CD4-positive, alpha-beta T cell (primary cell): Measurements from ENCODE around the gene PSTK. TPM values are rescaled to one million over a fixed set of nuclear protein-coding genes. Genes with fewer than 3 reads are reported as not detected.
A peak's percentile ranks its signal among the peaks of the same experiment; 100 is the strongest.

ENCODE experiments used
- ATAC-seq: fragments of 200-7000 bp; cut with Tn5 transposase; one replicate; pipeline ENCODE4 v1.10.0; 2022; ENCODE audit warnings: mild to moderate bottlenecking; ENCODE audit not compliant: poor library complexity
- CTCF ChIA-PET: fragments of 350-600 bp; sonication (Branson Sonifier 250); formaldehyde crosslinking; loops from one replicate; lab custom pipeline; 2021; ENCODE audit warnings: antibody characterized with exemption, inconsistent platforms; lab: Charles Lee
- POLR2A ChIA-PET: fragments of 350-600 bp; sonication (Branson Sonifier 250); formaldehyde crosslinking; loops from one replicate; lab custom pipeline; 2021; ENCODE audit warnings: antibody characterized with exemption, inconsistent platforms; lab: Charles Lee
- DNase-seq, 14 experiments: peaks; one replicate each; pipeline ENCODE4 v3.0.0-alpha.2; 2013 to 2020; ENCODE audit warnings: mixed read lengths in 2 of 14
- H3K27ac ChIP-seq, 2 donors: one replicate each; pipeline versions ENCODE4 v1.5.1 to v1.7.0; 2013; ENCODE audit warnings: low read length in 2 of 2, low read depth in 1 of 2, mild to moderate bottlenecking in 1 of 2
- H3K27me3 ChIP-seq, 2 experiments: 1 replicate in 1 of 2; 2 replicates in 1 of 2; pipeline versions ENCODE4 v1.6.1 to v1.7.0; 2013; ENCODE audit warnings: low read length in 2 of 2, control low read depth in 1 of 2, mild to moderate bottlenecking in 1 of 2, moderate library complexity in 1 of 2; ENCODE audit not compliant: insufficient read depth in 2 of 2, control insufficient read depth in 1 of 2
- H3K36me3 ChIP-seq: one replicate; pipeline ENCODE4 v1.6.1; 2013; ENCODE audit warnings: low read length, control low read depth; ENCODE audit not compliant: insufficient read depth
- H3K4me1 ChIP-seq: one replicate; pipeline ENCODE4 v1.6.1; 2013; ENCODE audit warnings: low read length, control low read depth; ENCODE audit not compliant: insufficient read depth
- H3K4me3 ChIP-seq: one replicate; pipeline ENCODE4 v1.5.1; 2013; ENCODE audit warnings: mild to moderate bottlenecking, low read length, moderate library complexity
- H3K9me3 ChIP-seq, 2 experiments: 1 replicate in 1 of 2; 2 replicates in 1 of 2; pipeline versions ENCODE4 v1.6.1 to v1.7.0; 2013; ENCODE audit warnings: low read length in 2 of 2, mild to moderate bottlenecking in 2 of 2, control low read depth in 1 of 2, moderate library complexity in 1 of 2; ENCODE audit not compliant: control insufficient read depth in 1 of 2, insufficient read depth in 1 of 2
- H3K27ac Mint-ChIP-seq: one replicate; pipeline ENCODE4 v1.8.0; 2020; ENCODE audit warnings: mixed read lengths
- H3K27me3 Mint-ChIP-seq: one replicate; pipeline ENCODE4 v1.8.0; 2021; ENCODE audit warnings: mixed read lengths
- H3K36me3 Mint-ChIP-seq: one replicate; pipeline ENCODE4 v1.8.0; 2021; ENCODE audit warnings: low read depth, mixed read lengths
- H3K4me1 Mint-ChIP-seq: one replicate; pipeline ENCODE4 v1.8.0; 2021; ENCODE audit warnings: low read depth, mixed read lengths
- H3K4me3 Mint-ChIP-seq: one replicate; pipeline ENCODE4 v1.8.0; 2020; ENCODE audit warnings: mild to moderate bottlenecking, mixed read lengths
- H3K9me3 Mint-ChIP-seq: one replicate; pipeline ENCODE4 v1.8.0; 2020; ENCODE audit warnings: mixed read lengths
- intact Hi-C, 2 experiments: fragments of 100-400 bp; cut with DNase I in 1 of 2; cut with micrococcal nuclease in 1 of 2; formaldehyde crosslinking; loops; one replicate each; pipeline versions ENCODE4 v1.15.1 to v1.9.0; 2023 to 2025; cut with DNase I, micrococcal nuclease
- total RNA-seq, 174 experiments: library from RNA in 2 of 174; stranded (reverse) in 2 of 174; gene quantifications; one replicate each; pipeline ENCODE4 v1.2.3 and lab custom pipeline; 2021 to 2026
- TF ChIP-seq, protein P1 (sequence below): fragments of 200-600 bp; IDR thresholded peaks from one replicate; pipeline ENCODE4 v1.8.0; 2022; ENCODE audit warnings: antibody characterized with exemption, mild to moderate bottlenecking

PSTK gene
- total RNA-seq, 2 experiments from 2014 or later: 16.1 to 18.6 TPM

DNA sequence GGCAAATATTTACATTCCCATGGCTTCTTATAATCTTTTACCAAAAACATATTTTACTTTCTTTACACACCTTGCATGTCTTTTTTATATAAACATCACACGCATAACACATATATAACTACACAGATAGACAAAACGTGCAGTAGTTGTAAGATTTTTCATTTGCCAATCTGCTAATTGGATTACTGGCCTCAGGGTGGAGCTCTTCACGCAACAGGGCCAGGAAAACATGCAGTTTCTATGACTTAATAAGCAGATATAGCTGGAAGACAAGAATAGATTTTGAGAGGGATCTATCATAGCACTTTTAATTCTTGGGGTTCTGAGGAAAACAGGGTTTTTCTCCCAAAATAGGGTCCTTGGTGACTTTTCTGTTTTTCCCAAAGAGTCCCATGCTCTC, 41.3 kb downstream of the PSTK start:
- Histone ChIP-seq H3K27ac (no peak overlapping the region), H3K4me3 (no peak overlapping the region), H3K9me3 (no peaks in the 10 kb centered on the region), H3K27me3 (no peaks in the 10 kb centered on the region), H3K36me3 (no peaks in the 10 kb centered on the region), H3K4me1 (no peaks in the 10 kb centered on the region)
- Mint-ChIP-seq H3K27ac (no peak overlapping the region), H3K27me3 (no peaks in the 10 kb centered on the region), H3K36me3 (no peaks in the 10 kb centered on the region), H3K4me1 (peaks cover 6% of the 10 kb centered on the region), H3K9me3 (no peaks in the 10 kb centered on the region), H3K4me3 (no peak overlapping the region)
- ATAC-seq (no peak), DNase-seq (peak in 1 of 14 experiments; percentile 9)
- ChIA-PET CTCF (interaction anchor here (1.0 kb wide), 1 partner anchor 11 kb away, joined by 4 read pairs; no protein-coding TSS in a partner anchor), POLR2A (no interaction called here)
- intact Hi-C loops: no loop called here
- TF ChIP-seq, protein P1, sequence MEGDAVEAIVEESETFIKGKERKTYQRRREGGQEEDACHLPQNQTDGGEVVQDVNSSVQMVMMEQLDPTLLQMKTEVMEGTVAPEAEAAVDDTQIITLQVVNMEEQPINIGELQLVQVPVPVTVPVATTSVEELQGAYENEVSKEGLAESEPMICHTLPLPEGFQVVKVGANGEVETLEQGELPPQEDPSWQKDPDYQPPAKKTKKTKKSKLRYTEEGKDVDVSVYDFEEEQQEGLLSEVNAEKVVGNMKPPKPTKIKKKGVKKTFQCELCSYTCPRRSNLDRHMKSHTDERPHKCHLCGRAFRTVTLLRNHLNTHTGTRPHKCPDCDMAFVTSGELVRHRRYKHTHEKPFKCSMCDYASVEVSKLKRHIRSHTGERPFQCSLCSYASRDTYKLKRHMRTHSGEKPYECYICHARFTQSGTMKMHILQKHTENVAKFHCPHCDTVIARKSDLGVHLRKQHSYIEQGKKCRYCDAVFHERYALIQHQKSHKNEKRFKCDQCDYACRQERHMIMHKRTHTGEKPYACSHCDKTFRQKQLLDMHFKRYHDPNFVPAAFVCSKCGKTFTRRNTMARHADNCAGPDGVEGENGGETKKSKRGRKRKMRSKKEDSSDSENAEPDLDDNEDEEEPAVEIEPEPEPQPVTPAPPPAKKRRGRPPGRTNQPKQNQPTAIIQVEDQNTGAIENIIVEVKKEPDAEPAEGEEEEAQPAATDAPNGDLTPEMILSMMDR: no peak

DNA sequence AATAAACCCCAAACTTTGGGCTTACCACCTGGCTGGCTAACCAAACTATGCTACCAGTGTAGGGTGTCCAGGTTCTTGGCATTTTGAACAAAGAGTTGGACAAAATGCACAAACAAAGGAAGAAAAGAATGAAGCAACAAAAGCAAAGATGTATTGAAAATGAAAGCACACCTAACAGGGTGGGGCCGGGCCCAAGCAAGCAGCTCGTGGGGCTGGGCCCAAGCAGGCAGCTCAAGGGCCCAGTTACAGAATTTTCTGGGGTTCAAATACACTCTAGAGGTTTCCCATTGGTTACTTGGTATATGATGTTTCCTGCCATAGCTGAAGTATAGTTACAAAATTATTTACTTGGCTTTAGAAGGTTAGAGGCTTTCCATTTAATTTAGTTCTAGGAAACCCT, 44.3 kb downstream of the PSTK start:
- H3K9me3 ChIP-seq: no peaks in the 10 kb centered on the region
- CTCF ChIA-PET: no interaction called here
- H3K4me1 ChIP-seq: no peaks in the 10 kb centered on the region
- H3K27me3 ChIP-seq: no peaks in the 10 kb centered on the region
- Mint-ChIP-seq H3K27ac (no peak overlapping the region), H3K9me3 (no peaks in the 10 kb centered on the region), H3K36me3 (no peaks in the 10 kb centered on the region), H3K27me3 (no peaks in the 10 kb centered on the region), H3K4me1 (peaks cover 4% of the 10 kb centered on the region), H3K4me3 (no peak overlapping the region)
- no peak overlapping the region for H3K27ac ChIP-seq
- POLR2A ChIA-PET: no interaction called here
- TF ChIP-seq, protein P1: no peak
- DNase-seq (no peak), ATAC-seq (no peak)
- H3K36me3 ChIP-seq: no peaks in the 10 kb centered on the region
- intact Hi-C loops: no loop called here
- no peak overlapping the region for H3K4me3 ChIP-seq

DNA sequence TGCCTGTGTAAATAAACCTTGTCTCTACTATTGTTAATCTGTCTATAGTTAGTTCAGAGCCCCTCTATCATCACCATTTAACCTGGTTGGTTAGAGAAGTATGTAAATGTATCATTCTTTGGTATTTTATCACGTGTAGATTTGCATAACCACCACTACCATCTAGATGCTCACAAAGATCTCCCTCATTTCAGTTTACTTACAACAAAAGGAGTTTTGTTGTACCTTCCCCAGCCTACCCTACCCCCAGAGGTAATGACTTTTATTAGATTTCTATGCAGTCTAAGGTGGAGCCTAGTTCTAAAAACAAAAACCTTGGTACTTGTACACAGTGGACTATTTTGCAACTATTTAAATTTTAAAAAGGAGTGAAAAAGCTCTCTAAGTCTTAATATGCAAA, 46.1 kb downstream of the PSTK start:
- Histone ChIP-seq H3K9me3 (no peaks in the 10 kb centered on the region), H3K27me3 (no peaks in the 10 kb centered on the region), H3K27ac (no peak overlapping the region), H3K4me3 (no peak overlapping the region), H3K36me3 (no peaks in the 10 kb centered on the region), H3K4me1 (no peaks in the 10 kb centered on the region)
- intact Hi-C loops: no loop called here
- CTCF ChIA-PET: no interaction called here
- Mint-ChIP-seq H3K9me3 (no peaks in the 10 kb centered on the region), H3K4me3 (no peak overlapping the region), H3K36me3 (no peaks in the 10 kb centered on the region), H3K27ac (no peak overlapping the region), H3K27me3 (no peaks in the 10 kb centered on the region), H3K4me1 (no peaks in the 10 kb centered on the region)
- DNase-seq (no peak), ATAC-seq (no peak)
- POLR2A ChIA-PET: no interaction called here
- TF ChIP-seq, protein P1: no peak
